Anterior cingulate cortex (tissue), 58 donors: Measurements from ENCODE around the gene RASL10B.

Experiments used
- DNase-seq, 58 donors: peaks; one replicate each; lab custom pipeline; 2025; lab: John Stamatoyannopoulos, UW

Gene RASL10B

DNA sequence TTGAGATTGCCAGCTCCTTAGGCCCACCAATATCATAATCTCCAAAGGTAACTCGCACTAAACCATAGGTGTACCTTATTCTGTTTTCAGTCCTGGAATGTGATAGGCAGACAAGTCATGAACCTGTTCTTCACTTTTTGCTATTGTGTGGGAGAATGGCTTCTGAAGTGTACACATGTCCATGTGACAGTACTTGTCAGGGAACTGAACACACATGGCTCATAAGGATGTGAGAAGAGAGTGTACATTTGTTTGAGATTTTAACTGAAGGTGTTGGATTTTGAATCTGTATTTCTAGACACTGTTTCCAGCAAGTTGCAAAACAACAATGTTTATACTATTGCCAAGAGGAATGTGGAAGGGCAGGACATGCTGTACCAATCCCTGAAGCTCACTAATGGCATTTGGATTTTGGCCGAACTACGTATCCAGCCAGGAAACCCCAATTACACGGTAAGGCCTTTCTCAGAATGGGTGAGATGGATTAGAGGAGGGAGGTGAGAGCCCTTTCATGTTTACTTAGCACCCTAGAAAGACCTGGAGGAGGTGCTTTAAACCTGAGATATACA is 14.5 kb upstream of the RASL10B start:
- DNase-seq, result no peak

DNA sequence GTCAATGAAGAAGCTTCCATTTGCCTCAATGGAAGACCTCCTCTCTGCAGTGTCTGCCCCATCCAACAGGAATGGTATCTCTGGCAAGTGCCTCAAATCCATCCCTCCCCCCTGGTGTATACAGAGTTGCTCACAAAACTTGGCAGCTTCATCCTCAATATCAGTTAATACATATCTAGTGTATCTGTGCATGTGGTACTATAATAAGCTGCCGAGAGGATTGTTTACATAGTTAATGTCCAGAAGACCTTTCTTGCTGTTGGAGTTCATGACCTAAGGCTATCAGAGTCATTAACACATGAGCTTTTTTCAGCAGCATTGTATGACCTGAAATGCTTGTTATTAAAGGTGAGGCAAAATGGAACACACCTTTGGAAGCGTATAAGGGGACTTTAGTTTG is 14.0 kb upstream of the RASL10B start:
- DNase-seq, result no peak

DNA sequence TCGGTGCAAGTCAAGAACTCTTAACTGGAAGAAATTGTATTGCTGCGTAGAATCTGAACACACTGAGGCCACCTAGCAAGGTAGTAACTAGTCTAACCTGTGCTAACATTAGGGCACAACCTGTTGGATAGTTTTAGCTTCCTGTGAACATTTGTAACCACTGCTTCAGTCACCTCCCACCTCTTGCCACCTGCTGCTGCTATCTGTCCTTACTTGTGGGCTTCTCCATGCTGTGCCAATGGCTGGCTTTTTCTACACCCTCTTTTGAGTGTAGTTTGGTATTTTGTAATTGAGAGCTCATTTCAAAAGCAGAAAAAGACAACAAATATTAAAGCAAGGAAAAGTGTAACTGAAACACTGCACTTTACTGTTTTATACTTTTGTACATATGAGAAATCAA is 7.7 kb upstream of the RASL10B start:
- DNase-seq, result no peak

DNA sequence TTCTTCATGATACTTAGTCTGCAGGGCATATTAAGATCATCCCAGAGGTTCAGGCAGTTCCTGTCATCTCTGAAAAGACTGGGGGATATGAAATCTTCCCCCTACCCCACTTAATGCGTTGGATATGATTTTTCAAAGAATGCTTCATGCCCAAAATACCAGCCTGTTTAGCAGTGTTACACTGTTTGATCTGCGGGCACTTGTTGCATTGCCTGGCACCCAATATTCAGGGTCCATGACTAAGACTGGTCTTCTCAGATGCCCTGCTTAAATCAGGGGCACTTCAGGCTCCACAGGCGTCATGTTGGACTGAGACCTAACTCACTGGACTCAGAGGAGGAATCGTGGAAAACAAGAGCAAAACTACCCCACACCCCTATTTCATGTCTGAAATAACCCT is 6.4 kb upstream of the RASL10B start:
- no peak for DNase-seq

DNA sequence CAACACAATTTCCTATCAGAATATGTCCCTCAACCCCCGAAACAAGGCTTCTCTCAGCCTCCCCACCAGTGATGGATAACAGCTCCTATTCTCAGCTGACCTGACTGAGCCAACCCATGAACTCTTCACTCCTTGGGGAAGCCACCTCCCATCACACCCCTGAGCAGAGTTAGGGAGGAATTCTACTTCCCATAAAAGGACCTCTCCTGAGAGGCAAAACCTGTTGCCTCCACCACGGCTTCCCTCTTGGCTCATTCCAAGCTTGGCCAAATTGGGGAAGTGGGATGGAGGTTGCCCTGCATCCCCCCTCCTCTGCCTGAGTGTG is 5.7 kb upstream of the RASL10B start:
- DNase-seq, result no peak

DNA sequence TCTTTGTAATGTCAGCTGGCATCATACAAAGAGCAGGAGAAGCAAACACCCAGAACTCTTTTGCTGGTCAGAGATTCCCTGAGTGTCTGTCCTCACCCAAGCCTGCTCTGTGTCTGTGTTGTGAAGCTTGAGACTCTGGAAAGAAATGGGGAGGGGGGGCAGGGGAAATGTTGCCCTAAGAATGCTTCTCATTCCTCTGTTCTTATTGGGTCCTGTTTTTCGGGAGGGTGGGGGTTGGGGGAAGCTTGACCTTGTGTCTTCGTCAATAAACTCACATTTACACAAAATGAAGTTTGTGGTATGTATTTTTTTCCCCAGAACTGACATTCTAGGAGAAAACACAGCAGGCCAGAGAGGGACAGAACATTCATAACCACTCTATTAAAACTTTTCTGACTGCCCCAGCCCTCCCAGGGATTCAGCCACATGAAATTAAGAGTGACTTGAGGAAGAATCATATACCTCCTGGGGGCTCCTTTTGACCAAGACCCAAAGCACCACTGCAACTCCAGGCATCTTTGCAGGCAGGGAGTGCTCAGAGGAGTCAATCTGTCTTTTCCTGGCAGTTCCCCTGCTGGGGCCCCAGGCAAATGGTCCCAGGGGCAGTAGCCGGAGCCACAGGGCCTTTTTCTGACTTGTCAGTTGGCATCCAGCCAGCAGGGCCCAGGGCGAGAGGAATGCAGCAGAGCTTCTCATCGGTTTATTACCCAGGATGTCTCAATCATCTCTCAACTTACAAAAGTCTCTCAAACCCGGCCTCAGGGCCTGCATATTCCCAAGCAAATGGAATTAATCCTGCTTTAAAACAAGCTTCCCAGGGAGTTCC is 5.1 kb upstream of the RASL10B start:
- peak in 1 of 58 donors; percentile 15 for DNase-seq

DNA sequence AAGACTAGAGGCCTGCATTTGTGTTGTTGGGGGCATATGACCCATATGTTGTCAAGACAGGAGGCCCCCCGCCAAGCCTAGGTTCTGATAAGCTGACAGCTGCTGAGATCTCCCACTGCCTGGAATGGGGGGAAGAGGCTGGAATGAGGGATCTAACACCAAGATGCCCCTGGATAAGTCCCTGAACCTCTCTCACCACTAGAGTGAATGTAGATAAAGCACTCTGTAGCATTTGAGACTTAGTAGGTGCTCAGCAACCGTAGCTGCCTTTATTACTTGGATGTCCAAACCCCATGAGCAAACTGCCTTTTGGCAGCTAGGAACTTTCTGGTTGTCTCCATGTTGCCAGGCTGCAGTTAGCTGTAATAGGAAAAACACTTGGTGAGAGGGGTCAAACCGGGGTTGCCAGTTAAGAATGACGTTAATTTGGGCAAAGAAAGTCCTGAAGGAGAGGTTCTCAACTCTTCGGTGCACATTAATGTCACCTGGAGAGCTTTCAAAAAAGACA is 4.4 kb upstream of the RASL10B start:
- DNase-seq, result no peak

DNA sequence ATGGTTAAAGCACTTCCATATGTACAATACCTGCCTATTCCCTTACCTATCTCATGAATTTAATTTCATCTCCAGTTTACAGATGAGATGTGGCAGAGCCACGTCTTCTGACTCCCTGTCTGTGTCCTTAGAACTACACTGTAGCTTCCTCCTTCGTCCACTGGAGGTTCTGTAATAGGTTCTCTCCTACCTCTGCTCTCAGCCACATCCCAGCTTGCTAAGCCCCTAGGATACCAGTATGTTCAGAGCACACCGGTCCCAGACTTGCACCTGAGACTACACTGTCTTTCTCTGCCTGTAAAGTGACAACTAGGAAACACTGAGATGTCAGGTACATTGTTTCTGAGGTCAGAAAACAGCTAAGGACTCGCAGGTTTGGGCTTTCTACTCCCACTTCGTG is 3.8 kb upstream of the RASL10B start:
- DNase-seq, result no peak

DNA sequence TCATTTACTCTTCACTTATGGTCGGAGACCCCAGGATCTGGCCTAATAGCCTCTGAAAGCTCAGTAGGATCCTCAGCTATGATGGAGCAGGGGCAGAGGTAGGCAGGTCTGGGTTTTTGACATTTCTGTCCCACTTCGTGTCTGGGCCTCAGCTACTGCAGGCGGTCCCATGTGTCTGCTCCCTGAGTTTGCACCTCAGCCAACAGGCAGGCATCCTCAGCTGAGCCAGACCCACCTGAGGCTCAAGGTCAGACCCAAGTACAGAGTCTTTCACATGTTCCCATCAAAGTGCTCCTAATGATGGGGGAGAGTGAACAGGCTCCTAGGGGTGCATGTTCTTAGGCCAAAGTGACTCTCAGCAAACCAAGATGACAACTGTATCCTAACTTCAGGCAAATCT is 2.9 kb upstream of the RASL10B start:
- no peak for DNase-seq

DNA sequence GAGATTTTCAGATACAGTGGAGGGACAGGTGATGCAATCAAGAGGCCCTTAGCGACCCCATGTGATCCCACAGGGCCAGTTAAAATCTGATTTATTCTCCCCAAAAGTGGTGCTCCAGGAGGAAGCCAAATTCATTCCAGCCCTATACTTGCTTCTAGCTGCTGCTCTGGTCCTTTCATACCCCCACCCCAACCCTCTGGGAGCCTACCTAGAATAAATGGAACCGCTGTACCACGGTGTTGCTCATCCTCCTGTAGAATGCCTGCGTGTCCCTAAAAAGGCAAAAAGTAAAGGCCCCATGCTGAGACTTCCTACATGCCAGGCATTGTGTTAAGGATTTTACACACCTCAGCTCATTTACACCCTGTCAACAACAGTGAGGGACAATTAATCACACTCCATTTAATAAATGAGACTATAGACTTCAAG is 2.0 kb upstream of the RASL10B start:
- DNase-seq, result no peak

DNA sequence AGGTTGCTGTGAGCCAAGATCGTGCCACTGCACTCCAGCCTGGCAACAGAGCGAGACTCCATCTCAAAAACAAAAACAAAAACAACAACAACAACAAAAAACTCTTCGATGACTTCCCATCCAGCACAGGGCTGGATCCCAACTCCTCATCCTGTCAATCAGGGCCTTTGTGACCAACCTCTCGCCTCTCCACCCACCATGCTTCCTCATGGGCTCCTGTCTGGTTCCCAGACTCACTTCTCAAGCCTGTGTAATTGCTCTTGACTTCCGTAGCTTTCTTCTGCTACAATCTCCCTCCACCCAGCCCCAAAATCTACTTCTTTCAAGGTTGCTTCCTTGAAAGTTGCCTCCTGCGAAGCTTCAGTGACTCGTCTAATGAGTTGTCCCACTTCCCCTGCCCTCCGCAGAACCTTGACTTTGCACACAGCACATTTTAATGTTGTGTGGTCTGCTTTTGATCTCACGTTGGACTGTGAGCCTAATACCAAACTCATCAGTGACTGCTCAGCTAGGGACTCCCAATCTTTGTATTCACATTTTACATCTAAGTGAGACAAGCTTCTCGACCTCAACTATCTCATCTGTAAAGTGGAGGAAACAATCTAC is 936 bp upstream of the RASL10B start:
- DNase-seq, result no peak

DNA sequence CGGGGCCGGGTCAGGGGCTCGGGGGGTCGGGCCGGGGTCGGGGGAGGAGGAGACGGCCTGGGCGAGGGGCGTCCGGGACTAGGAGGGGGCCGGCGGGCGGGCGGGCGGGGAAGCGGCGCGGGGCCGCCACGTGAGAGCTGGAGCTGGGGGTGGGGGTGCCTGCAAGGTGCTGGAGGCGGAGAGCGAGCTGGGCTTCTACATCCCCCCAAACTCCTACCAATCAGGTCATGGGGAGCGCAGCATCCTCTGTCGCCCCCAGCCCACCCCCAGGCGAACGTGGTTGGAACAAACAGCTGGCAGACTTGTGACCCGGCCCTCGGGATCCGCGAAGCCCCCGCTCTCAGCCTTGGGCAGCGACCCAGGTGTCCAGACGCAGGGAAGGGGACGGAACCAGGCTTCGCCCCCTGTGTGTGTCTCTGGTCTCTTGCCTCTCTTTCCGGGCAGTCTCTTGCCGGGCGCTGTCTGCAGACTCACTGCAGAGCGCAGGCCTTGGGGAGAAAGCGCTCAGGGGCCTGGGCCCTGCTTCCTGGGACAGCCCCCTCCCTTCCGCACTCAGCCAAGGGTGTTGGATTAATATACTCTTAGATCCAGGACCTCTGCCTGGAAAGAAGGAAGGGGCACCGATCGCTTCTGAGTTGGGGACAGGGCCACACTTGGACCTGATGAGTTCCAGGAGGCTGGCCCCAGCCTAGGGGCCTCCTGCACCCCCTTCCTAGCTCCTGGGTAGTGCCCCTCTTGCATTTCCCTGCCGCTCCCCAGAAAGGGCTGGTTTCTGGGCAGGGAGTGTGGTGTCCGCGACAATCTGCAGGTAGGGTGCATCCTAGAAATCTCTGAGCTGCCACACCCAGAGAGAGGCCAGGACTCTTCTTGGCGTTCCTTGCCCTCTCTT is 722 bp downstream of the RASL10B start:
- DNase-seq, result peak in 2 of 58 donors; percentile 28 to 30

DNA sequence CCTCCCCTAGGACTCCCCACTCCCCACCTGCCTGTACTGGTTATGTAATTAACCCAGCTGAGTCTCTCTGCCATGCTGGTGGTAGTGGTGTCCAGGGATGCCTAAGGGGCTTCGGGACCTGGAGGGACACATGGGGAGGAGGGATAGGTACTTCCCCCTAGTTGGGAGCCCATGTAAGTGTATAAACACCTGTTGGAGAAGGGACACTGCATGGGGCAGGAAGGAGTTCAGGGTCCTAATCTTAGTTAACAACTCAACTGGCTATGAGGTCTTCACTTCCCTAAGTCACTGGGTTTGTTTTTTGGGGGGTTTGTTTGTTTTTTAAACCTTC is 1.3 kb downstream of the RASL10B start:
- DNase-seq, result no peak

DNA sequence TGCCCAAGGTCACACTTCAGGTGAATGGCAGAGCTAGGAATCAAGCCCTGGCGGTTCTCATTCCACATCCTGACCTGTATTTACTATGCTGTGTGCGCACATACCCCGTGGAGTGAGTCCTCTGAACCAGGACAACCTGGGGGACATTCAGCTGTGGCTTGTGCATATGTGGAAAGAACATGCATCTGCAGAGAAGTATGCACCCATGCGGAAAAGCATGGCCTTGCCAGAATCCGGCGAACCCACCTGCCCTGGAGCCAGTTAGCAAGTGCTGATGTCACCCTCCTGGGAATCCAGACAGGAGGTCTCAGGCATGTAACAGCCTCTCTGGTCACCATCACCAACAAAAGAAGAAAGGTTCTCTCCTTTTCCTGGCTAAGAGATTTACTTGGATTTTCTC is 1.9 kb downstream of the RASL10B start:
- DNase-seq, result no peak

DNA sequence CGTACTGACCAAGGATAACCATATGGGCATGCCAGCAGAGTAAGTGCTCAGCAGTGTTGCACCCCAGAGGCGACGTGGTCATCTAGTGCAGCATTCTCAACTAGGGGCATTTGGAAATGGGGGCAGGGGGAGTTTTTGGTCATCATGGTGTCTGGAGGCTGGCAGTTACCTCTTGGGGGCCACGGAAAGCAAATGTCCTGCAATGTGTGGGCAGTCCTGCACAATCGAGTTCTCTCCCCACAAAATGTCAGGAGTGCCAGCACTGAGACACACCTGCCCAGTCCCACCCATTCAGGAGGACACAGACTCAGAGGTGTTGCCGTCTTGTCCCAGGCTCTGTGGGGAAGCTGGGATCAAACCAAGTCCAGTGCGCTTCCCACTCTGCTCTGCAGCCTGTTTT is 3.0 kb downstream of the RASL10B start:
- no peak for DNase-seq

DNA sequence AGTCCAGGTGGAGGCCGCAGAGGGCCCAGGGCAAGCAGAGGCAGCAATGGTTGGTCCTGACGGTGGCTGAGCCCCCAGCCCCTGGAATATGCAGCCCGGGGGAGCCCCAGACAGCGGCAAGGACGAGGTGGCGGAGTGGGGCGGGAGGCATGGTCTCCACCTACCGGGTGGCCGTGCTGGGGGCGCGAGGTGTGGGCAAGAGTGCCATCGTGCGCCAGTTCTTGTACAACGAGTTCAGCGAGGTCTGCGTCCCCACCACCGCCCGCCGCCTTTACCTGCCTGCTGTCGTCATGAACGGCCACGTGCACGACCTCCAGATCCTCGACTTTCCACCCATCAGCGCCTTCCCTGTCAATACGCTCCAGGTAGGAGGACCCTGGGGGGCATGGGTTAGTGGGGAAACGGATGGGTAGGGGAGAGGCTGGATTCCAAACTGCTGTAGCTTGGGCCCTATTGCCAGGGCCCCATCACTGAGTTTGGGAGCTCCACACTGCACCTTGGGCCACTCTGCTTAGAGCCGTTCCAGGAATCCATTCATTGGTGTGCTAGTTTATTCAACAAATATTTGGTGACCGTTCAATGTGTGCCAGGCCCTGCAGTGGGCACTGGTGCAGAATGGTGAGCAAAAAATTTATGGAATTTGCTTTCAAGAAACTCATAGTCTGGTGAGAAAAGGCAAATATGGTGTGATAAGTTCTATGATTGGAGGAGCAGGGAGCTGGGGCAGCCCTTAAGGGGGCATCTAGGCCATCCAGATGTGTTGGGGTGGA is 3.8 kb downstream of the RASL10B start:
- no peak for DNase-seq

DNA sequence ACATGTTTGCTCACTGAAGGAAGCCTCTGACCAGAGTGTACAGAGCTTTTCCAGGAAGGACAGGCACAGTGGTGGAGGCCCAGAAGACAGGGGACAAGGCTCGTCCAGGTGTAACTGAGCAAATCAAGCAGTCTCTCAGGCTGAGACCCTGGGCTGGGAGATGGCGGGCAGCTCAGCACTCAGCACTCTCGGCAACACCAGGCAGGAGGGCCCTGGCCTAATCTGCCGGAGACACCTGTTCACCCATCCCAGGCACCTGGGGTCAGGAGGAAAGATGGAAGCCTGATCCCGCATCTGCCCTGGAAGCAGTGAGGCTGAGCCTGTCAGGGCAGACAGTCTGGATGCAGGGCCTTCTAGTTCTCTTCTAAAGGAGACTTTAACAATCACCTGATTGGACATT is 4.8 kb downstream of the RASL10B start:
- DNase-seq, result no peak

DNA sequence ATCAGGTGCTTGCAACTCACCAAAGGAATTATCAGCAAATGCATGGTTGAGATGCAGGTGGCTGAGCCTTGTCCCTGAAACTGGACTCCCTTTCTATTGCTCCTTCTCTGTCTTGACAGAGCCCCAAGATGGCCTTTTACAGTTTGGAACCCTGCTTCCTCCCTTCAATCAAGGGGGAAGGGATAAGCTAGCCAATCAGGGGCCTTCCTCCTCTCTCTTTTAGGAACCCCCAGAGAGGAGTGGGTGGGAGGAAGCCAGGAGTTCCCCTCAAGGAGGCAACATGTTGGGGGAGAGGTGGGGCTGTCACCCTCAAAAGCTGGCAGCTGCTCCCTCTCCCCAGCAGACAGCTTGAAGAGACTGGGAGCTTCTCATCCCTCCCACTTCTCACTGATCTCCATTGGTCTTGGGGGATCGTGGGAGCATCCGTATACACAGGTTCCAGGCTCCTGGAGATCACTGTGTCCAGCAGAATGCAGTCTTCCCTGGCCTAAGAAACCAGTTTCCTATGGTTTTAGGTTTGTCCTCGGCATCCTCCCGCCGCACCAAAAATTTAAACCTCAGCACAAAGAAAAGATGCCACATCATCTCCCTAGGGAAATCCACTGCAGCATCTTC is 7.2 kb downstream of the RASL10B start:
- no peak for DNase-seq

DNA sequence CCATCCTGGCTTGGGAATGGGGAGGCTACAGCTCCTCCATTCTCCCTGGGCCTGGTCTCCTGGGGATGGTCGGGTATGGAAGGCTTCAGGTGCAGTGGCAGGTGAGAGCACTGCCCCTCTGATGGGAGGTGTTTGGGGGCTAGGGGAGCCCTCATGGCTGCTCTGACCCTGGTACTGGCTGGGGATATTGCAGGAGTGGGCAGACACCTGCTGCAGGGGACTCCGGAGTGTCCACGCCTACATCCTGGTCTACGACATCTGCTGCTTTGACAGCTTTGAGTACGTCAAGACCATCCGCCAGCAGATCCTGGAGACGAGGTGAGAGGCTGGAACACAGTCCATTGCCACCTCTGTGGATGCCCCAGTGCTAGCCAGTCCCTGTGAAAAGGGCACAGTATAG is 8.8 kb downstream of the RASL10B start:
- DNase-seq, result no peak
